HCT116 (cell line): ENCODE data around the gene PXYLP1. TPM values are rescaled to one million over a fixed set of nuclear protein-coding genes. Genes with fewer than 3 reads are reported as not detected.
"Not testable (repeated sequence)": the region's sequence is repeated elsewhere in the genome, so short reads cannot be mapped to it uniquely, and the experiment has no call there.

ENCODE experiments used
- ATAC-seq: fragments of 200-7000 bp; cut with Tn5 transposase; 2 replicates; pipeline ENCODE4 v1.9.1; 2020; ENCODE audit warnings: mild to moderate bottlenecking, moderate library complexity
- BruUV-seq: library from RNA; stranded (reverse); fragments of 400-500 nt; replicated peaks from 2 replicates; lab custom pipeline; 2021; lab: Mats Ljungman, UMichigan
- CTCF ChIA-PET: fragments of 300-600 bp; sonication (Branson Sonifier 250); formaldehyde crosslinking; loops from one replicate; lab custom pipeline; 2021; ENCODE audit warnings: antibody characterized with exemption; lab: Charles Lee
- POLR2A ChIA-PET: fragments of 300-600, 350-600 bp; sonication (Branson Sonifier 250); formaldehyde crosslinking; loops from one replicate; lab custom pipeline; 2021; ENCODE audit warnings: antibody characterized with exemption; lab: Charles Lee
- RAD21 ChIA-PET, 2 experiments: fragments of 300-600 bp; sonication (Branson Sonifier 250); formaldehyde crosslinking; loops; one replicate each; lab custom pipeline; 2023; ENCODE audit warnings: low total read pairs in 2 of 2; ENCODE audit not compliant: uncharacterized antibody in 2 of 2, unreplicated experiment in 2 of 2, low non-redundant PET in 1 of 2; lab: Charles Lee
- DNase-seq: peaks from one replicate; pipeline ENCODE4 v3.0.0-alpha.2; 2010; ENCODE audit warnings: low read depth, low spot score
- H2AFZ ChIP-seq: fragments of 200-600 bp; shearing (Covaris generic), sonication (generic); 2 replicates; pipeline ENCODE4 v1.6.1; 2017; ENCODE audit warnings: low read depth, mixed run types, mixed read lengths, antibody characterized with exemption, low read length; ENCODE audit not compliant: poor library complexity, severe bottlenecking
- H3K27ac ChIP-seq: 2 replicates; pipeline ENCODE4 v1.5.1; 2012; ENCODE audit warnings: low read depth, low read length
- H3K27me3 ChIP-seq: fragments of 200-600 bp; sonication (generic); 2 replicates; pipeline ENCODE4 v1.6.1; 2016; ENCODE audit warnings: mixed run types, low read length, mixed read lengths; ENCODE audit not compliant: insufficient read depth
- H3K36me3 ChIP-seq, 2 experiments: fragments of 200-500 bp in 1 of 2; fragments of 200-600 bp in 1 of 2; sonication (Bioruptor generic) in 1 of 2; sonication (generic) in 1 of 2; 2 replicates each; pipeline versions ENCODE4 v1.5.1 to v1.6.1; 2014 to 2016; ENCODE audit warnings: low read length in 2 of 2, inconsistent platforms in 1 of 2, mixed read lengths in 1 of 2, mixed run types in 1 of 2; ENCODE audit not compliant: insufficient read depth in 2 of 2, control insufficient read depth in 1 of 2
- H3K4me1 ChIP-seq, 2 experiments: fragments of 200-600 bp in 1 of 2; sonication (generic) in 1 of 2; 2 replicates each; pipeline versions ENCODE4 v1.5.1 to v1.6.1; 2012 to 2017; ENCODE audit warnings: low read length in 2 of 2, inconsistent platforms in 1 of 2, mild to moderate bottlenecking in 1 of 2, mixed read lengths in 1 of 2, mixed run types in 1 of 2, moderate library complexity in 1 of 2; ENCODE audit not compliant: insufficient read depth in 2 of 2, control insufficient read depth in 1 of 2
- H3K4me2 ChIP-seq: fragments of 200-600 bp; sonication (generic); 2 replicates; pipeline ENCODE4 v1.6.1; 2017; ENCODE audit warnings: mixed run types, low read length, mixed read lengths
- H3K4me3 ChIP-seq, 2 experiments: fragments of 200-600 bp in 1 of 2; sonication (generic) in 1 of 2; replicated peaks in 1 of 2; 2 replicates each; pipeline ENCODE4 v1.5.1; 2011 to 2016; ENCODE audit warnings: low read length in 2 of 2, control low read depth in 1 of 2, low read depth in 1 of 2, mild to moderate bottlenecking in 1 of 2, mixed read lengths in 1 of 2, mixed run types in 1 of 2
- H3K79me2 ChIP-seq: fragments of 200-600 bp; sonication (generic); 2 replicates; pipeline ENCODE4 v1.6.1; 2017; ENCODE audit warnings: mild to moderate bottlenecking, mixed run types, low read length, moderate library complexity, mixed read lengths; ENCODE audit not compliant: insufficient read depth
- H3K9ac ChIP-seq: fragments of 200-600 bp; sonication (generic); 2 replicates; pipeline ENCODE4 v1.6.1; 2016; ENCODE audit warnings: low read length, mixed read lengths
- H3K9me2 ChIP-seq: fragments of 200-600 bp; sonication (generic), shearing (Covaris generic); 2 replicates; pipeline ENCODE4 v1.6.1; 2017; ENCODE audit warnings: mixed run types, mild to moderate bottlenecking, moderate library complexity; ENCODE audit not compliant: insufficient read depth
- H3K9me3 ChIP-seq, 2 experiments: fragments of 200-500 bp in 1 of 2; fragments of 200-600 bp in 1 of 2; sonication (Bioruptor generic) in 1 of 2; sonication (generic) in 1 of 2; 2 replicates each; pipeline ENCODE4 v1.6.1; 2014 to 2017; ENCODE audit warnings: low read length in 2 of 2, mixed read lengths in 2 of 2, inconsistent platforms in 1 of 2, low read depth in 1 of 2, mild to moderate bottlenecking in 1 of 2, mixed run types in 1 of 2, moderate library complexity in 1 of 2; ENCODE audit not compliant: control insufficient read depth in 1 of 2, insufficient read depth in 1 of 2
- H4K20me1 ChIP-seq: fragments of 200-600 bp; sonication (generic), shearing (Covaris generic); 2 replicates; pipeline ENCODE4 v1.6.1; 2017; ENCODE audit warnings: mixed run types, mild to moderate bottlenecking, moderate library complexity; ENCODE audit not compliant: insufficient read depth
- CBX3 ChIP-seq: IDR thresholded peaks from 2 replicates; pipeline ENCODE4 v1.6.1; 2012; ENCODE audit warnings: low read depth
- CEBPB ChIP-seq: IDR thresholded peaks from 2 replicates; pipeline ENCODE4 v1.6.1; 2012; ENCODE audit warnings: low read depth
- EGR1 ChIP-seq: IDR thresholded peaks from 2 replicates; pipeline ENCODE4 v1.6.1; 2012; ENCODE audit warnings: low read depth
- EZH2 ChIP-seq: fragments of 200-600 bp; sonication (generic); IDR thresholded peaks from 2 replicates; pipeline ENCODE4 v1.6.1; 2017; ENCODE audit warnings: antibody characterized with exemption, mixed run types
- FOSL1 ChIP-seq: IDR thresholded peaks from 2 replicates; pipeline ENCODE4 v1.6.1; 2012; ENCODE audit warnings: low read depth
- POLR2AphosphoS5 ChIP-seq: IDR thresholded peaks from 2 replicates; pipeline ENCODE4 v1.6.1; 2011; ENCODE audit warnings: mild to moderate bottlenecking, low read depth, low read length, moderate library complexity
- SIN3A ChIP-seq: IDR thresholded peaks from 2 replicates; pipeline ENCODE4 v1.6.1; 2012; ENCODE audit warnings: low read depth
- ZBTB33 ChIP-seq: IDR thresholded peaks from 2 replicates; pipeline ENCODE4 v1.6.1; 2011; ENCODE audit warnings: mild to moderate bottlenecking, low read length, moderate library complexity; ENCODE audit not compliant: insufficient replicate concordance; ENCODE audit errors: extremely low read depth
- ZFX ChIP-seq: fragments of 450-650 bp; IDR thresholded peaks from 2 replicates; pipeline ENCODE4 v1.6.1; 2017
- ZNF274 ChIP-seq: fragments of 200-500 bp; sonication (Bioruptor generic); IDR thresholded peaks from 2 replicates; pipeline ENCODE4 v1.6.1; 2014; ENCODE audit warnings: mild to moderate bottlenecking, low read depth, low read length, inconsistent platforms
- intact Hi-C: fragments of 100-400 bp; cut with micrococcal nuclease; formaldehyde crosslinking; loops from 2 replicates; pipeline ENCODE4 v1.10.0; 2022
- total RNA-seq: library from RNA; stranded (reverse); gene quantifications from one replicate; pipeline ENCODE4 v1.2.1, GENCODE V29; 2021; ENCODE audit not compliant: unreplicated experiment

PXYLP1 gene
- total RNA-seq, 1 experiment from 2014 or later, result 15.3 TPM

GRCh38 chr3:141294848-141295247 is 63.2 kb downstream of the PXYLP1 start:
- DNase-seq, result no peak
- Histone ChIP-seq H3K27me3 (no peaks in the 10 kb centered on the region), H3K9me2 (no peaks in the 10 kb centered on the region), H3K4me2 (no peak overlapping the region), H3K27ac (no peak overlapping the region), H3K4me1 (no peaks in the 10 kb centered on the region), H3K9ac (no peak overlapping the region), H3K79me2 (no peaks in the 10 kb centered on the region), H3K36me3 (no peaks in the 10 kb centered on the region; a peak in 1 of 4 replicates), H2AFZ (no peak overlapping the region), H3K9me3 (no peaks in the 10 kb centered on the region), H3K4me3 (no peak overlapping the region), H4K20me1 (no peaks in the 10 kb centered on the region)
- RAD21 ChIA-PET, result no interaction called here
- CTCF ChIA-PET, result interaction anchor here (1.2 kb wide), 2 partner anchors 12 to 14 kb away, joined by 3 to 4 read pairs; no protein-coding TSS in a partner anchor
- BruUV-seq, result no TSS peak
- ATAC-seq, result no peak
- TF ChIP-seq SIN3A (no peak), ZFX (no peak), POLR2AphosphoS5 (no peak), EGR1 (no peak), FOSL1 (no peak), ZNF274 (no peak), CEBPB (no peak), CBX3 (no peak), ZBTB33 (no peak), EZH2 (no peak)
- intact Hi-C loops, result no loop called here
- POLR2A ChIA-PET, result no interaction called here

GRCh38 chr3:141300426-141300825 is 68.8 kb downstream of the PXYLP1 start:
- intact Hi-C loops, RAD21 ChIA-PET, H4K20me1 ChIP-seq, POLR2A ChIA-PET, H3K27me3 ChIP-seq, H3K4me3 ChIP-seq, H3K9ac ChIP-seq, H3K36me3 ChIP-seq, H3K27ac ChIP-seq, H3K4me2 ChIP-seq, H3K79me2 ChIP-seq, ATAC-seq, H3K4me1 ChIP-seq, BruUV-seq, H3K9me2 ChIP-seq, DNase-seq, H2AFZ ChIP-seq, H3K9me3 ChIP-seq: not testable (repeated sequence)
- CTCF ChIA-PET, result interaction anchor here (1.0 kb wide), 1 partner anchor 152 kb away, joined by 4 read pairs; no protein-coding TSS in a partner anchor
